ENCODE data around the gene APBA1. TPM values are rescaled to one million over a fixed set of nuclear protein-coding genes. Genes with fewer than 3 reads are reported as not detected.

APBA1 gene
- polyA plus RNA-seq, 1 donor (not counting 4 experiments of a cell fraction or from before 2014, with no cell fraction given) = 0.66 TPM

- Histone ChIP-seq H3K79me2 (ENCODE audit: control insufficient read depth, insufficient read depth, low read length) (no peaks in the 10 kb centered on the region), H3K9me1 (ENCODE audit: control insufficient read depth, extremely low read depth, insufficient read depth, low read length) (no peaks in the 10 kb centered on the region), H3K27me3 (ENCODE audit: control insufficient read depth, extremely low read depth, insufficient read depth, low read length) (peaks cover 3% of the 10 kb centered on the region), H3K9me3 (ENCODE audit: control insufficient read depth, low read depth, low read length) (no peaks in the 10 kb centered on the region), H2AFZ (ENCODE audit: control insufficient read depth, low read length) (no peak overlapping the region), H3K4me3 (ENCODE audit: control insufficient read depth in 2 of 3, extremely low read depth in 1 of 3, insufficient read depth in 2 of 3, low read depth in 1 of 3, low read length in 3 of 3) (no peak overlapping the region), H3K4me1 (ENCODE audit: control insufficient read depth, extremely low read depth, insufficient read depth, low read length) (peaks cover 7% of the 10 kb centered on the region), H3K4me2 (ENCODE audit: control insufficient read depth, extremely low read depth, insufficient read depth, low read depth, low read length) (no peak overlapping the region), H4K20me1 (ENCODE audit: control insufficient read depth, extremely low read depth, insufficient read depth, low read length) (no peaks in the 10 kb centered on the region), H3K36me3 (ENCODE audit: control insufficient read depth in 2 of 2, extremely low read depth in 1 of 2, insufficient read depth in 2 of 2, low read length in 2 of 2) (no peaks in the 10 kb centered on the region), H3K9ac (ENCODE audit: control insufficient read depth, extremely low read depth, insufficient read depth, low read length) (no peak overlapping the region), H3K27ac (ENCODE audit: control insufficient read depth, insufficient read depth, low read length) (no peak overlapping the region)
- no peak for TF ChIP-seq EZH2 (IDR thresholded peaks at IDR 0.05; ENCODE audit: low read length)
- TF ChIP-seq, protein P1, sequence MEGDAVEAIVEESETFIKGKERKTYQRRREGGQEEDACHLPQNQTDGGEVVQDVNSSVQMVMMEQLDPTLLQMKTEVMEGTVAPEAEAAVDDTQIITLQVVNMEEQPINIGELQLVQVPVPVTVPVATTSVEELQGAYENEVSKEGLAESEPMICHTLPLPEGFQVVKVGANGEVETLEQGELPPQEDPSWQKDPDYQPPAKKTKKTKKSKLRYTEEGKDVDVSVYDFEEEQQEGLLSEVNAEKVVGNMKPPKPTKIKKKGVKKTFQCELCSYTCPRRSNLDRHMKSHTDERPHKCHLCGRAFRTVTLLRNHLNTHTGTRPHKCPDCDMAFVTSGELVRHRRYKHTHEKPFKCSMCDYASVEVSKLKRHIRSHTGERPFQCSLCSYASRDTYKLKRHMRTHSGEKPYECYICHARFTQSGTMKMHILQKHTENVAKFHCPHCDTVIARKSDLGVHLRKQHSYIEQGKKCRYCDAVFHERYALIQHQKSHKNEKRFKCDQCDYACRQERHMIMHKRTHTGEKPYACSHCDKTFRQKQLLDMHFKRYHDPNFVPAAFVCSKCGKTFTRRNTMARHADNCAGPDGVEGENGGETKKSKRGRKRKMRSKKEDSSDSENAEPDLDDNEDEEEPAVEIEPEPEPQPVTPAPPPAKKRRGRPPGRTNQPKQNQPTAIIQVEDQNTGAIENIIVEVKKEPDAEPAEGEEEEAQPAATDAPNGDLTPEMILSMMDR (optimal IDR thresholded peaks at IDR 0.05 in 1 of 3, IDR thresholded peaks at IDR 0.05 in 1 of 3, conservative IDR thresholded peaks at IDR 0.05 in 1 of 3; ENCODE audit: extremely low read depth in 1 of 3, insufficient read depth in 2 of 3, low read length in 3 of 3) = no peak
- DNase-seq (ENCODE audit: low read depth, low spot score) = no peak
- no peak for FAIRE-seq
- dilution Hi-C loops (cut with MboI; ENCODE audit: extremely low pct_ligation_motif_present, low sequenced_read_pairs) = no loop called here
Measured at GRCh38 chr9:69392826-69393225, 279.3 kb downstream of the APBA1 start.

- DNase-seq (ENCODE audit: low read depth, low spot score) (no peak), FAIRE-seq (no peak)
- H3K4me3 ChIP-seq (ENCODE audit: control insufficient read depth in 2 of 3, extremely low read depth in 1 of 3, insufficient read depth in 2 of 3, low read depth in 1 of 3, low read length in 3 of 3) = no peak overlapping the region
- no peaks in the 10 kb centered on the region for H3K79me2 ChIP-seq (ENCODE audit: control insufficient read depth, insufficient read depth, low read length)
- H4K20me1 ChIP-seq (ENCODE audit: control insufficient read depth, extremely low read depth, insufficient read depth, low read length) = no peaks in the 10 kb centered on the region
- dilution Hi-C loops (cut with MboI; ENCODE audit: extremely low pct_ligation_motif_present, low sequenced_read_pairs) = no loop called here
- peaks cover 3% of the 10 kb centered on the region for H3K27me3 ChIP-seq (ENCODE audit: control insufficient read depth, extremely low read depth, insufficient read depth, low read length)
- no peaks in the 10 kb centered on the region for H3K36me3 ChIP-seq (ENCODE audit: control insufficient read depth in 2 of 2, extremely low read depth in 1 of 2, insufficient read depth in 2 of 2, low read length in 2 of 2)
- no peak overlapping the region for H2AFZ ChIP-seq (ENCODE audit: control insufficient read depth, low read length)
- TF ChIP-seq EZH2 (IDR thresholded peaks at IDR 0.05; ENCODE audit: low read length) = no peak
- TF ChIP-seq, protein P1 (optimal IDR thresholded peaks at IDR 0.05 in 1 of 3, IDR thresholded peaks at IDR 0.05 in 1 of 3, conservative IDR thresholded peaks at IDR 0.05 in 1 of 3; ENCODE audit: extremely low read depth in 1 of 3, insufficient read depth in 2 of 3, low read length in 3 of 3) = no peak
- H3K4me2 ChIP-seq (ENCODE audit: control insufficient read depth, extremely low read depth, insufficient read depth, low read depth, low read length) = no peak overlapping the region
- H3K9me1 ChIP-seq (ENCODE audit: control insufficient read depth, extremely low read depth, insufficient read depth, low read length) = no peaks in the 10 kb centered on the region
- H3K9me3 ChIP-seq (ENCODE audit: control insufficient read depth, low read depth, low read length) = no peaks in the 10 kb centered on the region
- no peak overlapping the region for H3K27ac ChIP-seq (ENCODE audit: control insufficient read depth, insufficient read depth, low read length)
- H3K4me1 ChIP-seq (ENCODE audit: control insufficient read depth, extremely low read depth, insufficient read depth, low read length) = no peaks in the 10 kb centered on the region
- no peak overlapping the region for H3K9ac ChIP-seq (ENCODE audit: control insufficient read depth, extremely low read depth, insufficient read depth, low read length)
Measured at GRCh38 chr9:69391946-69392345, 280.2 kb downstream of the APBA1 start.

Measured in keratinocyte (primary cell).